Measurements from ENCODE around the gene BCR. TPM values are rescaled to one million over a fixed set of nuclear protein-coding genes. Genes with fewer than 3 reads are reported as not detected.

BCR gene
- total RNA-seq, 1 donor from 2014 or later: 102 TPM

DNA sequence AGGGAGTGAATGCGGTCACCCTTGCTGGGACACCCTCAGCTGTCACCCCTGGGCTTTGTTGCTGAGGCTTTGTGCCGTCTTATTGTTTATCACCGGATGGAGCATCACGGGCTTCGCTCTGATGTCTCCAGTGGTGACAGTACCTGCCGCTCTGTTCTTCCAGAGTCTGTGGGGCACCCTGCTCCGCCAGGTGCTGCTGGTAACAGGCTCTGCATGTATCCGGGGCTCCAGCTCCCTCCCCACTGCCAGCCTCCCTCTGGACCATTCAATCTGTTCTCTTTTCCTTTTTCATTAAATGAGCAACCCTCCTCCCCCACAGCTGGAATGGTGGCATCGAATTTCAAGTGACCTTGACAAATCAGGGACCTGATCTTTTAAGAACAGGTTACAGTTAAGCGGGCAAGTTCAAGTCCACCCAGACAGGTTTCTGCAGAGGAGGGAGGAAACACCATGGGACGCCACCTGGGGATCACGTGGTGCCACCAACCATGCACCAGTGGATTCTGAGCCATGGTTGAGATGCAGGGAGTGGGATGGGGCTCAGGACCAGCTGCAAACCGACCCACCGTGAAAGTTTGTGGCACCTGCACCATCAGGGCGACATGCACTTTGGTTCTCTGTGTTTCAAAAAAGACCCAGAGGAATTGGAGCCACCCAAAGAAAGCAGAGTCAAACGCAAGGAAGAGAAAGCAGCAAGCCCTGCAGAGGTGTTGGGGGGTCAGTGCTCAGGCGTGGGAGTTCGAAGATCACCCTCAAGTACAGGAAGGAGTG lies 89.3 kb downstream of the BCR start:
- peaks cover 5% of the 10 kb centered on the region for H3K4me1 Mint-ChIP-seq (ENCODE audit: low read depth)
- H3K27ac Mint-ChIP-seq: peak overlapping the region; percentile 58
- no peak overlapping the region for H3K4me3 Mint-ChIP-seq (ENCODE audit: low read depth)
- no peaks in the 10 kb centered on the region for H3K27me3 Mint-ChIP-seq
- TF ChIP-seq, protein P1, sequence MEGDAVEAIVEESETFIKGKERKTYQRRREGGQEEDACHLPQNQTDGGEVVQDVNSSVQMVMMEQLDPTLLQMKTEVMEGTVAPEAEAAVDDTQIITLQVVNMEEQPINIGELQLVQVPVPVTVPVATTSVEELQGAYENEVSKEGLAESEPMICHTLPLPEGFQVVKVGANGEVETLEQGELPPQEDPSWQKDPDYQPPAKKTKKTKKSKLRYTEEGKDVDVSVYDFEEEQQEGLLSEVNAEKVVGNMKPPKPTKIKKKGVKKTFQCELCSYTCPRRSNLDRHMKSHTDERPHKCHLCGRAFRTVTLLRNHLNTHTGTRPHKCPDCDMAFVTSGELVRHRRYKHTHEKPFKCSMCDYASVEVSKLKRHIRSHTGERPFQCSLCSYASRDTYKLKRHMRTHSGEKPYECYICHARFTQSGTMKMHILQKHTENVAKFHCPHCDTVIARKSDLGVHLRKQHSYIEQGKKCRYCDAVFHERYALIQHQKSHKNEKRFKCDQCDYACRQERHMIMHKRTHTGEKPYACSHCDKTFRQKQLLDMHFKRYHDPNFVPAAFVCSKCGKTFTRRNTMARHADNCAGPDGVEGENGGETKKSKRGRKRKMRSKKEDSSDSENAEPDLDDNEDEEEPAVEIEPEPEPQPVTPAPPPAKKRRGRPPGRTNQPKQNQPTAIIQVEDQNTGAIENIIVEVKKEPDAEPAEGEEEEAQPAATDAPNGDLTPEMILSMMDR (IDR thresholded peaks at IDR 0.05; ENCODE audit: unreplicated experiment): no peak
- peaks cover 21% of the 10 kb centered on the region for H3K36me3 Mint-ChIP-seq (ENCODE audit: insufficient read depth)
- no peak for DNase-seq (ENCODE audit: low spot score, unreplicated experiment)
- no peaks in the 10 kb centered on the region for H3K9me3 Mint-ChIP-seq (ENCODE audit: low read depth)

DNA sequence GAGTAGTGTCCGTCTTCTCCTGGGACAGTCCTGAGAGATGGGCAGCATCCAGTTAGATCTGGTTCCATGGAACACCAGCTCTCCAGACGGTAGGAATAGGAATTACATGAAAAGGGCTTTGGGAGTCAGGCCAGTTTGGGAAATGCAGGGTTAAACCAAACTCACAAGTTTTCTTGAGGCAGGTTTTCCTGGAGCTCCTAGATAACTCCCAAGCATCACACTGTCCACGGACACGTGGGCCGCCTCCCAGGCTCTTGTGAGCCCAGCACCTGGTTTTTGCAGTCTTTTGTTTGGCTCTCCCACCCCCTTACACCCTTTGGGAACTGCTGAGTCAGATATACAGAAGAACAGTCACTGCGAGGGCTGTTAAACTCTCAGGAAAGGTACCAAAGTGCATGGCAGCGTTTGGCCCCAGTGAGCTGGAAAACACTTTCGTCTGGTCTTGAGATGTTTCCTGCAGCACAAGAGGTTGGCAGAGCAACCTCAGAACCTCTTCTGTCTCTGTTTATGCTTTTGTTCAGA lies 90.0 kb downstream of the BCR start:
- DNase-seq (ENCODE audit: low spot score, unreplicated experiment): no peak
- H3K36me3 Mint-ChIP-seq (ENCODE audit: insufficient read depth): peaks cover 21% of the 10 kb centered on the region

DNA sequence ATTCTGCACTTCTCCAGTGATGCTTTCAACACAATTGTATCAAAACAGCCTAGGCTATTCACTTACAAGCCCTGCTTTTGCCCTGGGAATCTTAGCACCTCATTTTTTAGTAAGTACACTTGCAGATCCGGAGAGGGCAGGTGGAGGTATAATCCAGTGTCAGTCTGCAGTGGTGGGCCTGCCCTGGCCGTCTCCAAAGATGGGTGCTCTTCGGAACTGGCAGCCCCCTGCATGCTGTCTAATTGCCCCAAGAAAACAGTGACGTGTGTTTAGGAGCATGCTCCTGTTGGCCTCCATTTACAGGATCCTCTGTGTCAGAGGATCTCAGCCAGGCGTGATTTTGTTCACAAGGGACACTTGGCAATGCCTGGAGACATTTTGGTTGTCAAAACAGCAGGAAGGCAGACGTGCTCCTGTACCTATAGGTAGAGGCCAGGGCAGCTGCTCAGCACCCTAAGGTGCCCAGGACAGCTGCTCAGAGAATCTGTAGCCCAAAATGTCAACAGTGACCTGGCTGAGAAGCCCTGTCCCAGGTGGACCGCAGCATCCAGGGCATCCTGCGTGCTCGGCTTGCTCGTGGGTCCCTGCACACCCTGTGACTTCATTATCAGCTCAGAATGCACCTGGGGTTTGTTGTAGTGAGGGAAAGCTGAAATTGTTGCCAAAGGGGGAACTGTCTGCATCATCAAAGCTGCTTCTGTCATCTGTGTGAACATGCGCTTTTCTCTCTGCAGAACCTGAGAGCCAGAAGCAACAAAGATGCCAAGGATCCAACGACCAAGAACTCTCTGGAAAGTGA lies 90.7 kb downstream of the BCR start:
- peaks cover 24% of the 10 kb centered on the region for H3K36me3 Mint-ChIP-seq (ENCODE audit: insufficient read depth)
- H3K27ac Mint-ChIP-seq: no peak overlapping the region
- TF ChIP-seq, protein P1 (IDR thresholded peaks at IDR 0.05; ENCODE audit: unreplicated experiment): no peak

More for the DNA sequence above, 90.0 kb downstream of the BCR start:
- no peaks in the 10 kb centered on the region for H3K9me3 Mint-ChIP-seq (ENCODE audit: low read depth)
- no peak overlapping the region for H3K27ac Mint-ChIP-seq
- H3K27me3 Mint-ChIP-seq: no peaks in the 10 kb centered on the region
- TF ChIP-seq, protein P1 (IDR thresholded peaks at IDR 0.05; ENCODE audit: unreplicated experiment): peak; percentile 7
- H3K4me1 Mint-ChIP-seq (ENCODE audit: low read depth): peaks cover 5% of the 10 kb centered on the region
- no peak overlapping the region for H3K4me3 Mint-ChIP-seq (ENCODE audit: low read depth)

DNA sequence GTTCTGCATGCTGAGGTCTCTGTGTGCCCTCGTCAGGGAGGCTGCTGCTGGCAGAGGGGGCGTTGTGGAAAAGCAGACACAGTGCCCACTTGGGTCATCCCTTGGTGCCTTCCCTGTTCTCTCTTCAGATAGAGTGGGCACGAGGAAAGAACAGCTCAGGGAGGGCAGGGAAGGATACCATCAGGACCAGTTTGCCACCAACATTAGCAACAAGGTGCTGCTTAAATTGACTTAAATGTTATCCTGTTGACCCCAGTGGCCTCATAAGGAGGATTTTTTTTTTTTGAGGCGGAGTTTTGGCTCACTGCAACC lies 91.2 kb downstream of the BCR start:
- Mint-ChIP-seq H3K36me3 (ENCODE audit: insufficient read depth) (peaks cover 24% of the 10 kb centered on the region), H3K4me1 (ENCODE audit: low read depth) (peaks cover 5% of the 10 kb centered on the region), H3K27me3 (no peaks in the 10 kb centered on the region), H3K27ac (no peak overlapping the region), H3K4me3 (ENCODE audit: low read depth) (no peak overlapping the region), H3K9me3 (ENCODE audit: low read depth) (no peaks in the 10 kb centered on the region)
- TF ChIP-seq, protein P1 (IDR thresholded peaks at IDR 0.05; ENCODE audit: unreplicated experiment): no peak
- no peak for DNase-seq (ENCODE audit: low spot score, unreplicated experiment)

More for the DNA sequence above, 90.7 kb downstream of the BCR start:
- no peaks in the 10 kb centered on the region for H3K27me3 Mint-ChIP-seq
- no peaks in the 10 kb centered on the region for H3K9me3 Mint-ChIP-seq (ENCODE audit: low read depth)
- no peak overlapping the region for H3K4me3 Mint-ChIP-seq (ENCODE audit: low read depth)
- peaks cover 5% of the 10 kb centered on the region for H3K4me1 Mint-ChIP-seq (ENCODE audit: low read depth)
- DNase-seq (ENCODE audit: low spot score, unreplicated experiment): no peak

DNA sequence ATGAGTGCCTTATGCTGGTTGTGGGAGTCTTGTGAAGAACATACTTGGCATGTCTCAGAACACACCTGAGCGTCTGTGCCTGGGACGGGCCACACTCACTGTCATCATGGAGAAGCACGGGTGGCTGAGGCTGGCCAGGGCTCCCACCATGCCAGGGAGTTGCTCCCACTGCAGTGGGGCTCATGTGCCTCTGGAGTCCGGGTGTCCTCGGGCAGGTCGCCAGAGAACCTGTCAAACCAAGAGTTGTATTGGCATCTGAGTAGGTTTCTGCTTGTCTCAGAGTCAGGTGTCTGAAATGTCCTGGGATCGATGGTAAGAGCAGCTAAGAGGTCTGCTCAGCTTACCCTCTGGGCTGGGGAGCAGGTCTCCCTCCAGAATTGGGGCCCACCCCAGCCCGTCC lies 92.1 kb downstream of the BCR start:
- H3K27me3 Mint-ChIP-seq: no peaks in the 10 kb centered on the region
- no peaks in the 10 kb centered on the region for H3K9me3 Mint-ChIP-seq (ENCODE audit: low read depth)
- TF ChIP-seq, protein P1 (IDR thresholded peaks at IDR 0.05; ENCODE audit: unreplicated experiment): no peak
- H3K27ac Mint-ChIP-seq: no peak overlapping the region
- H3K4me1 Mint-ChIP-seq (ENCODE audit: low read depth): peaks cover 5% of the 10 kb centered on the region
- peaks cover 24% of the 10 kb centered on the region for H3K36me3 Mint-ChIP-seq (ENCODE audit: insufficient read depth)
- no peak overlapping the region for H3K4me3 Mint-ChIP-seq (ENCODE audit: low read depth)
- no peak for DNase-seq (ENCODE audit: low spot score, unreplicated experiment)
